ENCODE results near the gene TMEM182. TPM values are rescaled to one million over a fixed set of nuclear protein-coding genes. Genes with fewer than 3 reads are reported as not detected.
A peak's percentile ranks its signal among the peaks of the same experiment; 100 is the strongest.

Gene TMEM182
- total RNA-seq, 4 donors from 2014 or later, result 0.17 to 2.8 (median 0.72) TPM

DNA sequence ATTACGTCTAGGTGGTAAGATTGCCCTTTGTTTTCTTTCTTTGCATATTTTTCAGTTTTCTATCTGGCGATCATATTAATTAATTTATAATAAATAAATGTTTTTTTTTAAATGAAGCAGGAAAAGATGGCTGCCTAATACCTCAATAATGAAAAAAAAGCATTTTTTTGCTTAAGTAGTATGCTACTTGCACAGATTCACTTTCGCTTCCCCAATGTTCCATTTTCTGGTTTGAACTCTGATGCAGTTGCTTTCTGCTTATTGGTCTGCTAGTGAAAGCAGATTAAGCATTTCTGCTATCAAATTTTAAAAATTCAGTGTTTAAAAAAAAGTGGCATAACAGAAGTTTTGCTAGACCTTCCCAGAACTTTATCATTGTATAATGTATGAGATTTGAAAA lies 11.9 kb upstream of the TMEM182 start:
- Histone ChIP-seq H3K4me1 (peaks cover 0 to 10% (median 5%) of the 10 kb centered on the region in 4 donors), H3K27me3 (no peaks in the 10 kb centered on the region), H3K9me3 (no peaks in the 10 kb centered on the region), H3K27ac (replicated peaks in 1 of 4) (no peak overlapping the region), H3K36me3 (no peaks in the 10 kb centered on the region), H3K4me3 (no peak overlapping the region)
- no peak for TF ChIP-seq CTCF (IDR thresholded peaks at IDR 0.05)
- TF ChIP-seq POLR2A (IDR thresholded peaks at IDR 0.05; ENCODE audit: low read depth), result no peak
- TF ChIP-seq EP300 (IDR thresholded peaks at IDR 0.05), result no peak
- no peak for TF ChIP-seq POLR2AphosphoS5 (IDR thresholded peaks at IDR 0.05)
- DNase-seq (ENCODE audit: extremely low spot score), result no peak
- intact Hi-C loops (cut with DNase I), result no loop called here
- 95% methylated on average over 3 of the region's 3 CpGs for WGBS

DNA sequence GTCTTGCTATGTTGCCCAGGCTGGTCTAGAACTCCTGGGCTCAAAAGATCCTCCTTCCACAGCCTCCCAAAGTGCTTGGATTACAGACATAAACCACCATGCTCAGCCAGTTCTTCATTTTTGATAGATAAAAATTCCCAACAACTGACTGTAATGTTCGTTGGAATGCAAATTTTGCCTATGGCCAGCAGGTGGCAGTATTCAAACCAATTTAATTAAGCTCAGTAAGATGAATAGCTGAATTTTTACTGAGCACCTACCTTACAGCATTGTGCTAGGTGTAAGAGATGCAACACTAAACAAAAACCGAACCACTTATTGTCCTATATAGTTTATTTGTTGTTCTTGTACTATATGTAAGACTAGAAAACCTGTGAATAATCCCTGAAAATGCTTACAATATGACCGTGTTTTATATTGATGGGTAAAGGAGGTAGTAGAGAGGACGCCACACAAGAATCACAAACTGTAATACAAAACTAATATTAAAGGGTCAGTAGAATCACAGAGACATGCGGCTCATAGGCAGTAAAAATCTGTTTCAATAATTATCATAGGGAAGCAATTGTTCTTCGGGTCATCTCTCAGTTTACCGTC lies 8.2 kb upstream of the TMEM182 start:
- no peak for DNase-seq (ENCODE audit: extremely low spot score)
- Histone ChIP-seq H3K4me1 (peaks cover 0 to 22% (median 11%) of the 10 kb centered on the region in 4 donors), H3K27me3 (no peaks in the 10 kb centered on the region), H3K27ac (replicated peaks in 1 of 4) (no peak overlapping the region), H3K36me3 (no peaks in the 10 kb centered on the region), H3K9me3 (no peaks in the 10 kb centered on the region), H3K4me3 (no peak overlapping the region)
- intact Hi-C loops (cut with DNase I), result loop anchor here (2.0 kb wide), 1 partner anchor 51 kb away; no protein-coding TSS in a partner anchor
- no peak for TF ChIP-seq POLR2AphosphoS5 (IDR thresholded peaks at IDR 0.05)
- TF ChIP-seq CTCF (IDR thresholded peaks at IDR 0.05), result peak; percentile 53 to 81 (median 77)
- WGBS, result 67% methylated on average over 7 of the region's 7 CpGs

GRCh38 chr2:102754456-102755145 lies 7.2 kb upstream of the TMEM182 start:
- Histone ChIP-seq H3K27me3 (no peaks in the 10 kb centered on the region), H3K27ac (replicated peaks in 1 of 4) (no peak overlapping the region), H3K36me3 (no peaks in the 10 kb centered on the region), H3K4me1 (peaks cover 0 to 23% (median 11%) of the 10 kb centered on the region in 4 donors), H3K4me3 (no peak overlapping the region), H3K9me3 (no peaks in the 10 kb centered on the region)
- no peak for DNase-seq (ENCODE audit: extremely low spot score)
- WGBS, result 74% methylated on average over 3 of the region's 3 CpGs
- intact Hi-C loops (cut with DNase I), result loop anchor here (2.0 kb wide), 1 partner anchor 50 kb away; no protein-coding TSS in a partner anchor
- TF ChIP-seq POLR2AphosphoS5 (IDR thresholded peaks at IDR 0.05), result no peak
- no peak for TF ChIP-seq EP300 (IDR thresholded peaks at IDR 0.05)
- no peak for TF ChIP-seq POLR2A (IDR thresholded peaks at IDR 0.05; ENCODE audit: low read depth)
- no peak for TF ChIP-seq CTCF (IDR thresholded peaks at IDR 0.05)

DNA sequence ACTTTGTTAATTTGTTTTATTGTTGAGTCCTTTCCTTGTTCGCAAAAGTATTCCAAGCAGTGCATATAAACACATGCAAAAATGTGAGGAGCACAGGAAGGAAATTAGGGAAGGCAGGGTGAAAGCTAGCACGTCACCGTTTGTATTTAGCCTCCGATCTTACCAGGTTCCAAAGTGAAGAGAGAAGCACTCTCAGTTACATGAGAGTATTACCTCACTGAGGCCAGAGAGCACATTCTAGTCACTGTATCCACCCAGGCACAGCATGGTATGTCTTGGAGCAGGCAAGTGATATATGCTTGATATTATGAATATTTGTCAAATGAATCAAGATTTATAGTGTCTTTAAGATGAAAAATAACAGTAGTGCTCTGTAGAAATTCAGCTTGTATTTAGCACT lies 6.5 kb upstream of the TMEM182 start:
- no peak for DNase-seq (ENCODE audit: extremely low spot score)
- no peaks in the 10 kb centered on the region for H3K36me3 ChIP-seq
- H3K4me3 ChIP-seq, result no peak overlapping the region
- 66% methylated on average over 4 of the region's 4 CpGs for WGBS
- no peak overlapping the region for H3K27ac ChIP-seq (replicated peaks in 1 of 4)
- H3K9me3 ChIP-seq, result no peaks in the 10 kb centered on the region
- TF ChIP-seq EP300 (IDR thresholded peaks at IDR 0.05), result no peak
- H3K27me3 ChIP-seq, result no peaks in the 10 kb centered on the region
- peaks cover 2 to 29% (median 14%) of the 10 kb centered on the region in 4 donors for H3K4me1 ChIP-seq
- intact Hi-C loops (cut with DNase I), result loop anchor here (2.0 kb wide), 1 partner anchor 50 kb away; no protein-coding TSS in a partner anchor

DNA sequence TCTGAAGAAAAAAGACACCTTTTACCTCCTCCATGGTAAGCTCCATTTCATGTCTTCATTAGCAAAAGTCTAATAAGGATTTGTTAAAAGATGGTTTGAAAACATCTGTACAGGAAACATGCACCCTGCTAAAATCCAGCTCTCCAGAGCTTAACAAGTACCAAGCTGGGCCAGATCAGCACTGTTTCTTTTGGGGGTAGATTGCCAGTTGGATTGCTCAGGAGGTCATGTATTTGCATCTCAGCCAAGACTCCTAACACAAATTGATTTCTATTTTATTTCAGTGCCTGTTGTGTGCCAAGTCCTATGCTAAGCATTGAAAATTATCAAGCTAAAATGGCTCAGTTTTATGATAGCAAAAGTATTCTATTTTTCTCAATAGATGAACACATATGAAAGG lies 3.4 kb upstream of the TMEM182 start:
- intact Hi-C loops (cut with DNase I), result no loop called here
- Histone ChIP-seq H3K27ac (replicated peaks in 1 of 4) (no peak overlapping the region), H3K27me3 (no peaks in the 10 kb centered on the region), H3K4me3 (no peak overlapping the region), H3K9me3 (no peaks in the 10 kb centered on the region), H3K36me3 (no peaks in the 10 kb centered on the region), H3K4me1 (peaks cover 3 to 33% (median 15%) of the 10 kb centered on the region in 4 donors)
- no peak for DNase-seq (ENCODE audit: extremely low spot score)
- TF ChIP-seq POLR2AphosphoS5 (IDR thresholded peaks at IDR 0.05) (no peak), POLR2A (IDR thresholded peaks at IDR 0.05; ENCODE audit: low read depth) (no peak), CTCF (IDR thresholded peaks at IDR 0.05) (no peak), EP300 (IDR thresholded peaks at IDR 0.05) (no peak)

Data from esophagus muscularis mucosa (tissue), 4 donors.